Mesothelial cell of epicardium (in vitro differentiated cells): Measurements from ENCODE around the gene P4HA1. TPM values are rescaled to one million over a fixed set of nuclear protein-coding genes. Genes with fewer than 3 reads are reported as not detected.

ENCODE experiments used
- DNase-seq, 2 experiments: peaks; one replicate each; pipeline ENCODE4 v3.0.0; 2021; ENCODE audit warnings: low spot score in 2 of 2; ENCODE audit not compliant: unreplicated experiment in 2 of 2
- H3K27ac Mint-ChIP-seq: 2 replicates; pipeline ENCODE4 v1.8.0; 2021; ENCODE audit warnings: mixed read lengths
- H3K27me3 Mint-ChIP-seq: 2 replicates; pipeline ENCODE4 v1.8.0; 2021; ENCODE audit warnings: low read depth, mixed read lengths
- H3K36me3 Mint-ChIP-seq: 2 replicates; pipeline ENCODE4 v1.8.0; 2021; ENCODE audit warnings: mixed read lengths
- H3K4me1 Mint-ChIP-seq: 2 replicates; pipeline ENCODE4 v1.8.0; 2021; ENCODE audit warnings: mixed read lengths
- H3K4me3 Mint-ChIP-seq: 2 replicates; pipeline ENCODE4 v1.8.0; 2021; ENCODE audit warnings: mild to moderate bottlenecking, moderate library complexity, mixed read lengths
- H3K9me3 Mint-ChIP-seq: 2 replicates; pipeline ENCODE4 v1.8.0; 2021; ENCODE audit warnings: mixed read lengths
- total RNA-seq: library from RNA; stranded (reverse); gene quantifications from 3 replicates; pipeline ENCODE4 v1.2.1, GENCODE V29; 2021
- TF ChIP-seq, protein P1 (sequence below): fragments of 200-600 bp; sonication (generic); IDR thresholded peaks from one replicate; pipeline ENCODE4 v1.5.0; 2021; ENCODE audit warnings: antibody characterized with exemption; ENCODE audit not compliant: unreplicated experiment

Gene P4HA1
- total RNA-seq, 1 donor from 2014 or later, result 105 TPM

DNA sequence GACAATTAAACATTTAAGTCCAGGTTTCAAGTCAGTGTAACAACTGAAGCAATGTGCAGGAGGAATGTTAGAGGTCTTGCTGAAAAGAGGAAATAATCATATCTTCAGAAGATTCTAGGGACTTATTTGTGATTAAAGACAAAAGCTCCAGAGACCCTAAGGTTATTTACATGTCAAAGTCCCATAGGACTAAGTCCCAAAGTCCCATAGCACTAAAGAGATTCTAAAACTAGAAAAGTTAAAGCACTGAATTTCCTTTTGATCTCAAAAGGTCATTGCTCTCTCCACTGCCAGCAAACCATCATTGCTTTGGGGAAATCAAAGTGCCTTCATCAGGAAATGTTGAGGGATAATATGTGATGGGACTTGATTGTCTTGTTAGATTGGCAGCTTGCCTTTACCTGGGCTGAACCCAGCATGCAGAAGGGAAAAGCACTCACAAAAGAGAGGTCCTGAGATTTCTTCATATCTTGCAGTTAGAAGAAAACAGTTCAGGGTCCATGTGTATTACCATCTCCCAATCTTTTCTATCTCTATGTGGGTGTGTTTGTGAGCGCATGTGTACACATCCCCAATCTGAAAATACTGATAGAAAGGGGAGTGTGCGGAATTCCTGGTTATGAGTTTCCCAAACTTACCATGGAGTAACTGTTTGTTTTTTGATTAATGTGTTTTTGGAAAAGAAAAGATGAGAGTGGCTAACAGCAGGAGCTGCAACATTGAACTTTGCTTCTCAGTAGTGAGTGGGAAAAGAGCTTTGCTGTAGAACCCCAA lies 35.4 kb upstream of the P4HA1 start:
- H3K27ac Mint-ChIP-seq, result no peak overlapping the region
- no peak overlapping the region for H3K4me3 Mint-ChIP-seq
- peaks cover 35% of the 10 kb centered on the region for H3K36me3 Mint-ChIP-seq
- DNase-seq, result no peak
- H3K27me3 Mint-ChIP-seq, result no peaks in the 10 kb centered on the region
- no peaks in the 10 kb centered on the region for H3K4me1 Mint-ChIP-seq
- H3K9me3 Mint-ChIP-seq, result no peaks in the 10 kb centered on the region
- TF ChIP-seq, protein P1, sequence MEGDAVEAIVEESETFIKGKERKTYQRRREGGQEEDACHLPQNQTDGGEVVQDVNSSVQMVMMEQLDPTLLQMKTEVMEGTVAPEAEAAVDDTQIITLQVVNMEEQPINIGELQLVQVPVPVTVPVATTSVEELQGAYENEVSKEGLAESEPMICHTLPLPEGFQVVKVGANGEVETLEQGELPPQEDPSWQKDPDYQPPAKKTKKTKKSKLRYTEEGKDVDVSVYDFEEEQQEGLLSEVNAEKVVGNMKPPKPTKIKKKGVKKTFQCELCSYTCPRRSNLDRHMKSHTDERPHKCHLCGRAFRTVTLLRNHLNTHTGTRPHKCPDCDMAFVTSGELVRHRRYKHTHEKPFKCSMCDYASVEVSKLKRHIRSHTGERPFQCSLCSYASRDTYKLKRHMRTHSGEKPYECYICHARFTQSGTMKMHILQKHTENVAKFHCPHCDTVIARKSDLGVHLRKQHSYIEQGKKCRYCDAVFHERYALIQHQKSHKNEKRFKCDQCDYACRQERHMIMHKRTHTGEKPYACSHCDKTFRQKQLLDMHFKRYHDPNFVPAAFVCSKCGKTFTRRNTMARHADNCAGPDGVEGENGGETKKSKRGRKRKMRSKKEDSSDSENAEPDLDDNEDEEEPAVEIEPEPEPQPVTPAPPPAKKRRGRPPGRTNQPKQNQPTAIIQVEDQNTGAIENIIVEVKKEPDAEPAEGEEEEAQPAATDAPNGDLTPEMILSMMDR, result no peak

DNA sequence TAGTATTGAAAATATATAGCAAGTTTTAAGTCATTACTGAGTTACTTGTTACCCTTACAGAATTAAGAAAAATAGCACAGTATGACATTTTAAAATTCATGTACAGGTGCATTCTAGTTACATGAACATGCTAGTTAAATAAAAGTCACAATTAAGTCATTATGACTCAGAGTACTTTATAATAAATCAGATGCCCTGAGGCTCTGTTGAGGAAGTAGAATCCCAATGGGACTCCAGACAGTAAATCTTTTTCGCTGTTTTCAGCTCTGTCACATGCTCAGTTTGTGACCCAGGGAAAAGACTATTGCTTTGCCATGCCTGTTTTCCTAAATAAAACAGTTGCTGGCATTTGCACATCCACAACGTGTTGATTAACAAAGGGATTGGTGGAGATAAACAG lies 34.6 kb upstream of the P4HA1 start:
- no peaks in the 10 kb centered on the region for H3K9me3 Mint-ChIP-seq
- no peak overlapping the region for H3K27ac Mint-ChIP-seq
- TF ChIP-seq, protein P1, result no peak
- H3K36me3 Mint-ChIP-seq, result peaks cover 36% of the 10 kb centered on the region
- no peak overlapping the region for H3K4me3 Mint-ChIP-seq
- H3K4me1 Mint-ChIP-seq, result no peaks in the 10 kb centered on the region
- no peaks in the 10 kb centered on the region for H3K27me3 Mint-ChIP-seq
- no peak for DNase-seq

DNA sequence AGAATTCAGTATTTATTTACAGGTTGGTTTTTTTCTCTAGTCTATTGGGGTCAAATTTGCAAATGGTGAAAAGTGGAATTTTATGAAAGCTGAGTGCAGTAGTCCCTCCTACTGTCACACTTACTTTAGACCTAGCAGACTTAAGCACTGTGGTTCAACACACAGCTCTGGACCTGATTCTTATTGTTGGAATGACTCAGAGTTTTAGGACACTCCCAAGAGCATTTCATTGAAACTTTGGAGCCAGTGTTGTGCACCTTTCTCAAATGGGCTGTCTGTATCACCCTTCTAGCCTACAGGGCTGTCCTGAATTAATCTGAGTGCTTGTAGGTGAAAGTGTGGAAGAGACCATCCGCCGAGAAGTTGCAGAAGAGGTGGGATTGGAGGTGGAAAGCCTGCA lies 29.7 kb upstream of the P4HA1 start:
- Mint-ChIP-seq H3K4me1 (no peaks in the 10 kb centered on the region), H3K36me3 (peaks cover 38% of the 10 kb centered on the region), H3K9me3 (no peaks in the 10 kb centered on the region), H3K27ac (no peak overlapping the region), H3K27me3 (no peaks in the 10 kb centered on the region), H3K4me3 (no peak overlapping the region)
- DNase-seq, result no peak
- TF ChIP-seq, protein P1, result no peak

DNA sequence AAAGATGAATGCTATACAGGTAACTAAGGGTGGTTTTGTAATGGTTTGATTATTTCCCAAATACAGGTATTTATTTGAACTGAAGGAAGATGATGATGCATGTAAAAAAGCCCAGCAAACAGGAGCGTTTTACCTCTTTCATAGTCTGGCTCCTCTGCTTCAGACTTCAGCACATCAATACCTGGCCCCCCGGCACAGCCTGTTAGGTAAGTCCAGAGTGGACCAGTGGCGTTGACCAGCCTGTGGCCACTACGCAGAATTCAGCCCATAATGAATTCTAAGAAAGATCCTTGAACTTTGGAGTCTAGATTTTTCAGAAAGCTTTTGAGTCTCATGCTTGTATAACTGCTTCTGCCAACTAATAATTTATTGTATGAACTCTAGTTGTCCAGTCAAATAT lies 23.3 kb upstream of the P4HA1 start:
- DNase-seq, result no peak
- H3K36me3 Mint-ChIP-seq, result peaks cover 15% of the 10 kb centered on the region

DNA sequence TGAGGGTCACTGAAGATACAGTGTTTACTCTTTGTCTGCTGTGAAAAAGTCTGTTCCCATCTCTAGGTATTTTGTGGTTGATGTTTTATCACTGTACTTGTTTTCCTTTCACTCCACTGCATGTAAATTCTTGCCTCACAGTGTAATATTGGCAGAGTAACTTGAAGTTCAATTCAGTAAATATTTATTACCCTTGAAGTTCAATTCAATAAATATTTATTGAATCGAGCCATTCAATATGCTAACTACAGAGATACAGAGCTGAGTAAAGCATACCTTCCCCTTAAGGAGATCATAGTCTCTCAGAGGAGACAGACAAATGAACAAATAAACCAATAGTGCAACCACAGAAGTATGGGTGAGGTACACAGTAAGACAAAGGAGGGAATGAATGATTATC lies 22.8 kb upstream of the P4HA1 start:
- TF ChIP-seq, protein P1, result no peak
- Mint-ChIP-seq H3K27ac (no peak overlapping the region), H3K27me3 (no peaks in the 10 kb centered on the region), H3K4me3 (no peak overlapping the region), H3K36me3 (peaks cover 14% of the 10 kb centered on the region), H3K9me3 (no peaks in the 10 kb centered on the region), H3K4me1 (no peaks in the 10 kb centered on the region)
- no peak for DNase-seq

More for the DNA sequence above, 23.3 kb upstream of the P4HA1 start:
- Mint-ChIP-seq H3K27ac (no peak overlapping the region), H3K4me3 (no peak overlapping the region), H3K4me1 (no peaks in the 10 kb centered on the region), H3K27me3 (no peaks in the 10 kb centered on the region), H3K9me3 (no peaks in the 10 kb centered on the region)
- TF ChIP-seq, protein P1, result no peak
